HEK293 (cell line): ENCODE data around the gene SOX6.
"Not testable (repeated sequence)": the region's sequence is repeated elsewhere in the genome, so short reads cannot be mapped to it uniquely, and the experiment has no call there.

ENCODE experiments used
- CTCF ChIA-PET: fragments of 350-600 bp; formaldehyde crosslinking; extraction: SDS; loops from one replicate; lab custom pipeline; 2021; ENCODE audit warnings: antibody characterized with exemption; lab: Yijun Ruan, JAX
- POLR2A ChIA-PET: fragments of 300-600 bp; formaldehyde crosslinking; extraction: SDS; loops from one replicate; lab custom pipeline; 2020; ENCODE audit warnings: antibody characterized with exemption, inconsistent platforms; lab: Yijun Ruan, JAX
- H3K27ac ChIP-seq: fragments of 200-500 bp; sonication (Bioruptor generic); 2 replicates; pipeline ENCODE4 v1.5.1; 2014; ENCODE audit warnings: low read depth, low read length, control low read depth, inconsistent platforms; ENCODE audit errors: extremely low read depth
- H3K36me3 ChIP-seq, 2 experiments: fragments of 200-500 bp in 1 of 2; sonication (Bioruptor generic) in 1 of 2; 1 replicate in 1 of 2; 2 replicates in 1 of 2; pipeline ENCODE4 v1.5.1; 2014 to 2017; ENCODE audit warnings: inconsistent platforms in 2 of 2, low read length in 2 of 2; ENCODE audit not compliant: control insufficient read depth in 2 of 2, insufficient read depth in 1 of 2
- H3K4me1 ChIP-seq: fragments of 200-500 bp; sonication (Bioruptor generic); 2 replicates; pipeline ENCODE4 v1.5.1; 2014; ENCODE audit warnings: mild to moderate bottlenecking, low read length, inconsistent platforms; ENCODE audit not compliant: control insufficient read depth, insufficient read depth
- H3K4me3 ChIP-seq: 2 replicates; pipeline ENCODE4 v1.5.1; 2011; ENCODE audit warnings: low read depth, mild to moderate bottlenecking, control low read depth, low read length, moderate library complexity
- H3K9me3 ChIP-seq: fragments of 200-500 bp; sonication (Bioruptor generic); 2 replicates; pipeline ENCODE4 v1.5.1; 2014; ENCODE audit warnings: low read depth, low read length, inconsistent platforms; ENCODE audit not compliant: control insufficient read depth, insufficient read depth
- KLF10 ChIP-seq: fragments of 450-650 bp; IDR thresholded peaks from 2 replicates; pipeline ENCODE4 v1.5.1; 2018; ENCODE audit warnings: missing biosample characterization, mild to moderate bottlenecking, missing genetic modification characterization
- KLF16 ChIP-seq: fragments of 450-650 bp; formaldehyde crosslinking; IDR thresholded peaks from 2 replicates; pipeline ENCODE4 v1.5.1; 2017; ENCODE audit warnings: missing biosample characterization, missing genetic modification characterization
- MZF1 ChIP-seq: fragments of 450-650 bp; formaldehyde crosslinking; IDR thresholded peaks from 2 replicates; pipeline ENCODE4 v1.5.1; 2017; ENCODE audit warnings: missing biosample characterization, missing genetic modification characterization, borderline replicate concordance
- PBX3 ChIP-seq: sonication (generic); formaldehyde crosslinking; IDR thresholded peaks from 2 replicates; pipeline ENCODE4 v1.8.1; 2022; ENCODE audit warnings: mild to moderate bottlenecking, moderate library complexity, missing genetic modification reagents
- RBAK ChIP-seq: fragments of 450-650 bp; formaldehyde crosslinking; IDR thresholded peaks from 2 replicates; pipeline ENCODE4 v1.5.1; 2016; ENCODE audit warnings: missing biosample characterization, missing genetic modification characterization
- SP2 ChIP-seq: fragments of 450-650 bp; formaldehyde crosslinking; IDR thresholded peaks from 2 replicates; pipeline ENCODE4 v1.5.1; 2016; ENCODE audit warnings: missing biosample characterization, missing genetic modification characterization
- ZBTB10 ChIP-seq: fragments of 450-650 bp; formaldehyde crosslinking; IDR thresholded peaks from 2 replicates; pipeline ENCODE4 v1.5.1; 2016; ENCODE audit warnings: missing biosample characterization, missing genetic modification characterization
- ZEB2 ChIP-seq: fragments of 450-650 bp; formaldehyde crosslinking; IDR thresholded peaks from 2 replicates; pipeline ENCODE4 v1.5.1; 2016; ENCODE audit warnings: missing biosample characterization, missing genetic modification characterization
- ZFP3 ChIP-seq: fragments of 450-650 bp; formaldehyde crosslinking; IDR thresholded peaks from 2 replicates; pipeline ENCODE4 v1.5.1; 2016; ENCODE audit warnings: low read depth, missing biosample characterization, missing genetic modification characterization
- ZFP37 ChIP-seq: fragments of 450-650 bp; formaldehyde crosslinking; IDR thresholded peaks from 2 replicates; pipeline ENCODE4 v1.5.1; 2016; ENCODE audit warnings: missing biosample characterization, missing genetic modification characterization
- ZNF155 ChIP-seq: fragments of 450-650 bp; formaldehyde crosslinking; IDR thresholded peaks from 2 replicates; pipeline ENCODE4 v1.5.1; 2016; ENCODE audit warnings: missing biosample characterization, missing genetic modification characterization
- ZNF16 ChIP-seq: fragments of 450-650 bp; formaldehyde crosslinking; IDR thresholded peaks from 2 replicates; pipeline ENCODE4 v1.5.1; 2016; ENCODE audit warnings: low read depth, missing biosample characterization, missing genetic modification characterization
- ZNF366 ChIP-seq: fragments of 450-650 bp; formaldehyde crosslinking; conservative IDR thresholded peaks from 2 replicates; pipeline ENCODE4 v1.5.1; 2016; ENCODE audit warnings: missing biosample characterization, missing genetic modification characterization
- ZNF394 ChIP-seq: fragments of 450-650 bp; formaldehyde crosslinking; IDR thresholded peaks from 2 replicates; pipeline ENCODE4 v1.5.1; 2016; ENCODE audit warnings: missing biosample characterization, missing genetic modification characterization, mild to moderate bottlenecking, moderate library complexity, borderline replicate concordance
- ZNF423 ChIP-seq: fragments of 450-650 bp; formaldehyde crosslinking; IDR thresholded peaks from 2 replicates; pipeline ENCODE4 v1.5.1; 2016; ENCODE audit warnings: missing biosample characterization, missing genetic modification characterization
- ZNF529 ChIP-seq: fragments of 450-650 bp; formaldehyde crosslinking; IDR thresholded peaks from 2 replicates; pipeline ENCODE4 v1.5.1; 2017; ENCODE audit warnings: missing genetic modification characterization, missing biosample characterization; ENCODE audit not compliant: insufficient replicate concordance
- ZNF555 ChIP-seq: fragments of 450-650 bp; formaldehyde crosslinking; conservative IDR thresholded peaks from 2 replicates; pipeline ENCODE4 v1.5.1; 2017; ENCODE audit warnings: missing biosample characterization, mild to moderate bottlenecking, missing genetic modification characterization, inconsistent platforms
- ZNF571 ChIP-seq: fragments of 450-650 bp; formaldehyde crosslinking; IDR thresholded peaks from 2 replicates; pipeline ENCODE4 v1.5.0; 2017; ENCODE audit warnings: missing biosample characterization, missing genetic modification characterization
- ZNF677 ChIP-seq: fragments of 450-650 bp; IDR thresholded peaks from 2 replicates; pipeline ENCODE4 v1.5.0; 2018; ENCODE audit warnings: missing biosample characterization, mild to moderate bottlenecking, missing genetic modification characterization, moderate library complexity
- ZNF747 ChIP-seq: fragments of 450-650 bp; formaldehyde crosslinking; IDR thresholded peaks from 2 replicates; pipeline ENCODE4 v1.5.1; 2016; ENCODE audit warnings: missing biosample characterization, missing genetic modification characterization
- ZNF830 ChIP-seq: fragments of 450-650 bp; IDR thresholded peaks from 2 replicates; pipeline ENCODE4 v1.5.0; 2018; ENCODE audit warnings: missing biosample characterization, missing genetic modification characterization, low read depth, mild to moderate bottlenecking, moderate library complexity
- ZXDB ChIP-seq: fragments of 450-650 bp; formaldehyde crosslinking; IDR thresholded peaks from 2 replicates; pipeline ENCODE4 v1.5.1; 2016; ENCODE audit warnings: missing biosample characterization, missing genetic modification characterization

SOX6 gene

GRCh38 chr11:16030664-16031063, 325.7 kb downstream of the SOX6 start:
- TF ChIP-seq ZNF366 (tag by site-specific recombination) (no peak), KLF16 (tag by site-specific recombination) (no peak), ZNF555 (tag by site-specific recombination) (no peak), ZNF423 (tag by site-specific recombination) (no peak), ZNF677 (tag by site-specific recombination) (no peak), ZFP37 (no peak), RBAK (tag by site-specific recombination) (no peak), ZEB2 (tag by site-specific recombination) (no peak), MZF1 (tag by site-specific recombination) (no peak)
- no peak overlapping the region for H3K27ac ChIP-seq
- H3K36me3 ChIP-seq = no peaks in the 10 kb centered on the region
- POLR2A ChIA-PET = no interaction called here
- H3K4me1 ChIP-seq = no peaks in the 10 kb centered on the region
- H3K4me3 ChIP-seq = no peak overlapping the region
- CTCF ChIA-PET = interaction anchor here (0.7 to 0.8 kb wide), 2 partner anchors 84 to 183 kb away, joined by 3 to 7 read pairs; no protein-coding TSS in a partner anchor
- H3K9me3 ChIP-seq = no peaks in the 10 kb centered on the region

- H3K36me3 ChIP-seq, H3K4me3 ChIP-seq, H3K9me3 ChIP-seq, POLR2A ChIA-PET, H3K4me1 ChIP-seq, H3K27ac ChIP-seq, CTCF ChIA-PET: not testable (repeated sequence)
Measured at GRCh38 chr11:16029151-16029550, 327.2 kb downstream of the SOX6 start.

- H3K4me3 ChIP-seq = no peak overlapping the region
- no peaks in the 10 kb centered on the region for H3K9me3 ChIP-seq
- H3K27ac ChIP-seq = no peak overlapping the region
- no peak for TF ChIP-seq ZNF830 (tag by site-specific recombination)
- no peak for TF ChIP-seq PBX3 (CRISPR knock-in tag)
- TF ChIP-seq ZNF529 = no peak
- no peak for TF ChIP-seq ZNF16 (tag by site-specific recombination)
- TF ChIP-seq ZNF155 (tag by site-specific recombination) = no peak
- TF ChIP-seq, all 188 proteins: peak for 0
- Histone ChIP-seq H3K4me1 (no peaks in the 10 kb centered on the region), H3K36me3 (no peaks in the 10 kb centered on the region)
- ChIA-PET POLR2A (no interaction called here), CTCF (interaction anchor here (1.3 to 1.5 kb wide), 2 partner anchors 10 to 12 kb away, joined by 4 to 5 read pairs; no protein-coding TSS in a partner anchor)
Measured at GRCh38 chr11:16028419-16028818, 327.9 kb downstream of the SOX6 start.

GRCh38 chr11:16027621-16028020, 328.7 kb downstream of the SOX6 start:
- Histone ChIP-seq H3K36me3 (no peaks in the 10 kb centered on the region), H3K9me3 (no peaks in the 10 kb centered on the region), H3K4me3 (no peak overlapping the region), H3K27ac (no peak overlapping the region), H3K4me1 (no peaks in the 10 kb centered on the region)
- ChIA-PET CTCF (interaction anchor here (0.7 to 1.5 kb wide), 3 partner anchors 11 to 367 kb away, joined by 3 to 5 read pairs (median 4); no protein-coding TSS in a partner anchor), POLR2A (no interaction called here)
- TF ChIP-seq ZNF747 (tag by site-specific recombination) (no peak), ZBTB10 (no peak), ZXDB (tag by site-specific recombination) (no peak), ZNF571 (tag by site-specific recombination) (no peak), ZNF555 (tag by site-specific recombination) (no peak), ZFP3 (tag by site-specific recombination) (no peak), SP2 (tag by site-specific recombination) (no peak), ZNF16 (tag by site-specific recombination) (no peak), ZNF394 (tag by site-specific recombination) (no peak), KLF10 (tag by site-specific recombination) (no peak)
